ENCODE measurements around the gene TSPAN8.
"Not testable (repeated sequence)": the region's sequence is repeated elsewhere in the genome, so short reads cannot be mapped to it uniquely, and the experiment has no call there.

The TSPAN8 gene

GRCh38 chr12:71164166-71164565 lies 6.4 kb upstream of the TSPAN8 start:
- no peak for DNase-seq

- DNase-seq: no peak
These were observed 5.3 kb upstream of the TSPAN8 start for GRCh38 chr12:71162832-71163763.

GRCh38 chr12:71161591-71161990 lies 3.8 kb upstream of the TSPAN8 start:
- DNase-seq: no peak

- no peak for DNase-seq
These were observed 2.8 kb upstream of the TSPAN8 start for GRCh38 chr12:71160585-71160984.

GRCh38 chr12:71159878-71160277 lies 2.1 kb upstream of the TSPAN8 start:
- no peak for DNase-seq

GRCh38 chr12:71159264-71159663 lies 1.5 kb upstream of the TSPAN8 start:
- no peak for DNase-seq

- no peak for DNase-seq
These were observed 623 bp upstream of the TSPAN8 start for GRCh38 chr12:71158361-71158882.

- DNase-seq: no peak
These were observed 2.6 kb downstream of the TSPAN8 start for GRCh38 chr12:71155225-71155624.

GRCh38 chr12:71152851-71153250 lies 4.9 kb downstream of the TSPAN8 start:
- DNase-seq: no peak

- DNase-seq: not testable (repeated sequence)
These were observed 7.8 kb downstream of the TSPAN8 start for GRCh38 chr12:71150041-71150440.

- no peak for DNase-seq
These were observed 13.1 kb downstream of the TSPAN8 start for GRCh38 chr12:71144682-71145081.

GRCh38 chr12:71142956-71143355 lies 14.8 kb downstream of the TSPAN8 start:
- no peak for DNase-seq

- DNase-seq: no peak
These were observed 15.8 kb downstream of the TSPAN8 start for GRCh38 chr12:71142016-71142415.

- no peak for DNase-seq
These were observed 16.3 kb downstream of the TSPAN8 start for GRCh38 chr12:71141378-71141926.

- no peak for DNase-seq
These were observed 18.6 kb downstream of the TSPAN8 start for GRCh38 chr12:71139153-71139735.

GRCh38 chr12:71138011-71138410 lies 19.8 kb downstream of the TSPAN8 start:
- no peak for DNase-seq

GRCh38 chr12:71135812-71136176 lies 22.0 kb downstream of the TSPAN8 start:
- no peak for DNase-seq

GRCh38 chr12:71135077-71135811 lies 22.6 kb downstream of the TSPAN8 start:
- DNase-seq: no peak

- no peak for DNase-seq
These were observed 23.4 kb downstream of the TSPAN8 start for GRCh38 chr12:71134405-71134804.

GRCh38 chr12:71130521-71131069 lies 27.2 kb downstream of the TSPAN8 start:
- DNase-seq: no peak

GRCh38 chr12:71129364-71129763 lies 28.4 kb downstream of the TSPAN8 start:
- DNase-seq: no peak

- DNase-seq: no peak
These were observed 29.5 kb downstream of the TSPAN8 start for GRCh38 chr12:71128191-71128788.
